GM21360 (cell line): ENCODE results near the gene KCNH5.

Source experiments
- ATAC-seq: cut with Tn5 transposase; IDR thresholded peaks from one replicate; pipeline ENCODE4 v1.9.1; 2021; ENCODE audit warnings: mild to moderate bottlenecking, moderate library complexity; ENCODE audit not compliant: unreplicated experiment

KCNH5 gene

GRCh38 chr14:63045234-63045611 is at the start of gene KCNH5:
KCNH5 (minus strand) TSS chr14:63045458; CDS start chr14:63045186, 272 bp downstream.
- ATAC-seq = no peak

- no peak for ATAC-seq
Observed at GRCh38 chr14:63091394-63091996, 46.2 kb upstream of the KCNH5 start.

GRCh38 chr14:63088865-63089264 is 43.6 kb upstream of the KCNH5 start:
- ATAC-seq = no peak

GRCh38 chr14:63078569-63078968 is 33.3 kb upstream of the KCNH5 start:
- no peak for ATAC-seq

- no peak for ATAC-seq
Observed at GRCh38 chr14:63076488-63076887, 31.2 kb upstream of the KCNH5 start.

- ATAC-seq = no peak
Observed at GRCh38 chr14:63055631-63056030, 10.4 kb upstream of the KCNH5 start.

GRCh38 chr14:63051992-63052391 is 6.7 kb upstream of the KCNH5 start:
- ATAC-seq = no peak

- ATAC-seq = no peak
Observed at GRCh38 chr14:63051301-63051700, 6.0 kb upstream of the KCNH5 start.

- ATAC-seq = no peak
Observed at GRCh38 chr14:63050694-63051093, 5.4 kb upstream of the KCNH5 start.

GRCh38 chr14:63046339-63047268 is 1.3 kb upstream of the KCNH5 start:
- ATAC-seq = no peak

- no peak for ATAC-seq
Observed at GRCh38 chr14:63045612-63046320, 508 bp upstream of the KCNH5 start.

- ATAC-seq = no peak
Observed at GRCh38 chr14:63039866-63040265, 5.4 kb downstream of the KCNH5 start.

- ATAC-seq = no peak
Observed at GRCh38 chr14:63032641-63033040, 12.6 kb downstream of the KCNH5 start.

- ATAC-seq = no peak
Observed at GRCh38 chr14:63032076-63032475, 13.2 kb downstream of the KCNH5 start.

- no peak for ATAC-seq
Observed at GRCh38 chr14:63030113-63030512, 15.1 kb downstream of the KCNH5 start.

GRCh38 chr14:63027719-63028118 is 17.5 kb downstream of the KCNH5 start:
- no peak for ATAC-seq

GRCh38 chr14:63026491-63026890 is 18.8 kb downstream of the KCNH5 start:
- ATAC-seq = no peak

- ATAC-seq = no peak
Observed at GRCh38 chr14:63014621-63015020, 30.6 kb downstream of the KCNH5 start.

- no peak for ATAC-seq
Observed at GRCh38 chr14:63012171-63012570, 33.1 kb downstream of the KCNH5 start.

- ATAC-seq = no peak
Observed at GRCh38 chr14:63011623-63012022, 33.6 kb downstream of the KCNH5 start.

- ATAC-seq = no peak
Observed at GRCh38 chr14:63009495-63009894, 35.8 kb downstream of the KCNH5 start.

- no peak for ATAC-seq
Observed at GRCh38 chr14:63006531-63006930, 38.7 kb downstream of the KCNH5 start.
